ENCODE results near the gene GPR21. TPM values are rescaled to one million over a fixed set of nuclear protein-coding genes. Genes with fewer than 3 reads are reported as not detected.

The GPR21 gene
- total RNA-seq, 1 experiment from 2014 or later = 3.1 TPM

- Mint-ChIP-seq H3K27ac (ENCODE audit: unreplicated experiment) (no peak overlapping the region), H3K36me3 (ENCODE audit: insufficient read depth, unreplicated experiment) (peaks cover 10% of the 10 kb centered on the region), H3K4me3 (ENCODE audit: low read depth, unreplicated experiment) (no peak overlapping the region), H3K27me3 (ENCODE audit: unreplicated experiment) (no peaks in the 10 kb centered on the region), H3K4me1 (ENCODE audit: low read depth, unreplicated experiment) (no peaks in the 10 kb centered on the region), H3K9me3 (ENCODE audit: low read depth, unreplicated experiment) (no peaks in the 10 kb centered on the region)
- DNase-seq = no peak
- BruUV-seq (replicated peaks) = no TSS peak
- CTCF ChIA-PET = no interaction called here
- TF ChIP-seq CTCF (IDR thresholded peaks at IDR 0.05; ENCODE audit: unreplicated experiment) = no peak
- intact Hi-C loops (cut with micrococcal nuclease; ENCODE audit: unreplicated experiment) = no loop called here
These were observed 24.6 kb upstream of the GPR21 start for GRCh38 chr9:123008909-123009308.

- H3K27ac Mint-ChIP-seq (ENCODE audit: unreplicated experiment) = no peak overlapping the region
- CTCF ChIA-PET = no interaction called here
- BruUV-seq (replicated peaks) = no TSS peak
- peaks cover 14% of the 10 kb centered on the region for H3K36me3 Mint-ChIP-seq (ENCODE audit: insufficient read depth, unreplicated experiment)
- no peaks in the 10 kb centered on the region for H3K9me3 Mint-ChIP-seq (ENCODE audit: low read depth, unreplicated experiment)
- no peak for TF ChIP-seq CTCF (IDR thresholded peaks at IDR 0.05; ENCODE audit: unreplicated experiment)
- intact Hi-C loops (cut with micrococcal nuclease; ENCODE audit: unreplicated experiment) = no loop called here
- no peak for DNase-seq
- H3K4me1 Mint-ChIP-seq (ENCODE audit: low read depth, unreplicated experiment) = no peaks in the 10 kb centered on the region
- no peaks in the 10 kb centered on the region for H3K27me3 Mint-ChIP-seq (ENCODE audit: unreplicated experiment)
- no peak overlapping the region for H3K4me3 Mint-ChIP-seq (ENCODE audit: low read depth, unreplicated experiment)
These were observed 22.1 kb upstream of the GPR21 start for GRCh38 chr9:123011380-123011779.

- Mint-ChIP-seq H3K27ac (ENCODE audit: unreplicated experiment) (no peak overlapping the region), H3K4me1 (ENCODE audit: low read depth, unreplicated experiment) (no peaks in the 10 kb centered on the region), H3K9me3 (ENCODE audit: low read depth, unreplicated experiment) (no peaks in the 10 kb centered on the region), H3K36me3 (ENCODE audit: insufficient read depth, unreplicated experiment) (peaks cover 14% of the 10 kb centered on the region), H3K4me3 (ENCODE audit: low read depth, unreplicated experiment) (no peak overlapping the region), H3K27me3 (ENCODE audit: unreplicated experiment) (no peaks in the 10 kb centered on the region)
- no peak for DNase-seq
- CTCF ChIA-PET = no interaction called here
- intact Hi-C loops (cut with micrococcal nuclease; ENCODE audit: unreplicated experiment) = no loop called here
- TF ChIP-seq CTCF (IDR thresholded peaks at IDR 0.05; ENCODE audit: unreplicated experiment) = no peak
- BruUV-seq (replicated peaks) = no TSS peak
These were observed 21.5 kb upstream of the GPR21 start for GRCh38 chr9:123011878-123012528.

GRCh38 chr9:123016631-123017030 lies 16.8 kb upstream of the GPR21 start:
- DNase-seq = no peak
- BruUV-seq (replicated peaks) = no TSS peak
- Mint-ChIP-seq H3K27me3 (ENCODE audit: unreplicated experiment) (no peaks in the 10 kb centered on the region), H3K9me3 (ENCODE audit: low read depth, unreplicated experiment) (no peaks in the 10 kb centered on the region), H3K4me1 (ENCODE audit: low read depth, unreplicated experiment) (no peaks in the 10 kb centered on the region), H3K27ac (ENCODE audit: unreplicated experiment) (no peak overlapping the region), H3K4me3 (ENCODE audit: low read depth, unreplicated experiment) (no peak overlapping the region), H3K36me3 (ENCODE audit: insufficient read depth, unreplicated experiment) (peaks cover 14% of the 10 kb centered on the region)
- intact Hi-C loops (cut with micrococcal nuclease; ENCODE audit: unreplicated experiment) = no loop called here
- CTCF ChIA-PET = no interaction called here
- TF ChIP-seq CTCF (IDR thresholded peaks at IDR 0.05; ENCODE audit: unreplicated experiment) = no peak

Data from Calu3 (cell line).